Activated CD4-positive, alpha-beta T cell treated with anti-CD3 and anti-CD28 coated beads, Interleukin-10, Interleukin-2, amounts not matched to agents 100 ng/mL and 50 ng/mL, durations not matched to agents 16 hours and 8 hours (primary cell): Measurements from ENCODE around the gene MYL9.

ENCODE experiments used
- DNase-seq: peaks from one replicate; pipeline ENCODE4 v3.0.0-alpha.2; 2020

The MYL9 gene

GRCh38 chr20:36585410-36586125 is 44.2 kb downstream of the MYL9 start:
- no peak for DNase-seq

DNA sequence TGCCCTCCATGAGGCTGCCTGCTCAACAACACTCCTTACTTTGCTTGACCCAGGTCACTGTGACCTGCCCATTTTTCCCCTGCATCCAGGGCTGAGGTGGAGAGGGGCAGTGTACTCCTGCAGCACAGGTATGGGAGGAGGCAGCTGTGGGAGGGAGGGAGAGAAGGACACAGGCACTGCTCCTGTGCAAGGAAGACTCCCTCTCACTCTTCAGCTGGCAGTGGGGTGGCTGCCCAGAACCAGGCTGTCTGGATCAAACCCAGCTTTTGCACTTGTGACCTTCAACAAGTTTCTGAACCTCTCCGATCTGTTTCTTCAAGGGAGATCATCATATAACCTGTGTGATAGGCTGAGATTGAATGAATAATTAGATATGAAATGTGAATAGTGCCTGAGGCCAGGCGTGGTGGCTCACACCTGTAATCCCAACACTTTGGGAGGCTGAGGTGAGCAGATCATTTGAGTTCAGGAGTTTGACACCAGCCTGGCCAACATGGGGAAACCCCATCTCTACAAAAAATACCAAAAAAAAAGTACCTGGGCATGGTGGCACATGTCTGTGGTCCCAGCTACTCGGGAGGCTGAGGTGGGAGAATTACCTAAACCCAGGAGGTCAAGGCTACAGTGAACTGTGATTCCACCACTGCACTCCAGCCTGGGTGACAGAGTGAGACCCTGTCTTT is 46.2 kb downstream of the MYL9 start:
- DNase-seq, result no peak

DNA sequence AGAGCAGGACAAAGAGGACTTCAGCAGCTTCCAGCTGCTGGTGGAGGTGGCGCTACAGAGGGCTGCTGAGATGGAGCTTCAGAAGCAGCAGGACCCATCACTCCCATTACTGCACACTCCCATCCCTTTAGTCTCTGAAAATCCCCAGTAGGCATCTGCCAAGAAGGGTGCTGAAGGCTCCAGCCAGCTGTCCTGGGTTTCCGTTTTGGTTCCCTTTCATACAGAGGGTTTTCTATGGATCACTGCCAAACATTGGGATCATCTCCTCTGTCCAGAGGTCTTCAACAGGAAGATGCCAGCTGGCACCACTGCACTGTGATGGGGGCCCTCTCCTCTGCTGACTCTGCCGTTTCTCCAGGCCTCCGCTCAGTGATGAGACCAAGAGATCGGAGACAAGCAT is 50.0 kb downstream of the MYL9 start:
- no peak for DNase-seq

GRCh38 chr20:36591854-36592641 is 50.7 kb downstream of the MYL9 start:
- DNase-seq, result peak; percentile 53

- DNase-seq, result no peak
Measured at GRCh38 chr20:36593347-36593929, 52.1 kb downstream of the MYL9 start.

- no peak for DNase-seq
Measured at GRCh38 chr20:36599912-36600345, 58.6 kb downstream of the MYL9 start.
